ENCODE measurements around the gene CRIM1.

CRIM1 gene

DNA sequence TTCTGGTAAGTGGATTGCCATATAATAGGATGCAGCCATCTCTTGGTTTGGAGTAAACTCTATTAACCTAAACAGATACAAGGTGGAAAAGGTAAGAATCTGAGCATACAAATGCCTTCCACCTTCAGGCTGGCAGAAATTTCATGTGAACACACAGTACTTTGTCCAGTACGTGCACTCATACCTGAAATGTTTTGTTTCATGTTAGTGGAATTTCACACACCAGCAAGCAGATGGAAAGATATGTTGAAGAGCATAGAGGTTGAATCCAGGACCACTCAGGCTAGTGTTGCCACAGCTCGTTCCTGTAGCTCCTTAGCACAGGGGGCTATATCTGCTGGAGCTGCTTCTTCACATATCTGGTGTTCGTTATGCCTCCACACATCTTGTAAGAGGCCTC, 34.0 kb downstream of the CRIM1 start:
- in situ Hi-C loops (cut with HindIII; ENCODE audit: low sequenced_read_pairs) = no loop called here

DNA sequence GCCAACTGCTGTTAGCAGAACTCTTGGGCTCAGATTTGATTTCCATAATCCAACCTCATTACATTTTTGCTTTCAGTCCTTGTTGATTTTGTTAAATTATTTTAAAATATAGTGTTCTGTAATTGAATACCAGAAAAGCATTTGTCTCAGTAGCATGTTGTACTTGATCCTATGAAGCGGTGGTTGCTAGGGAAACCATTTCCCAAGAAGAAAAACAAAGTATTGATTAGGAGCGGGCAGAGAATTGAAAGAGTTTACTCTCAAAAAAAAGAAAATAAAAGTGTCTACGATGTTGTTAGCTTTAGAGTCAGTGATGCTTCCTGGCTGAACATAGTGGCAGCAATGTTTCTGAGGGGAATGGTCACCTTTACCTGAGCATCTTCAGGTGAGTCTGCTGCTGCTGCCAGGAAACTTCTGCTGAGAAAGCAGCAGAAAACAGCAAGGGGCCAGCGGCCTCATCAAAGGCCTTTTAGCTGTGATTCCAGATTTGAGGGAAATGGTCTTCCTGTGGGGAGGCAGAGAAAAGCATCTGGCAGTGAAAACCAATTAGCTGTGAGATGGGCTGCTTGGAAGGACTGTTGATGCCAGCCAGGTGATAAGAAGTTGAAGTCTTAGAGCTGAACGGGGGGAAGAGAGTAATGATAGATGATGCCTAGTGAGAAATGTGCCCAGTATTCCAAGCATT, 37.1 kb downstream of the CRIM1 start:
- TF ChIP-seq CTCF (IDR thresholded peaks at IDR 0.05; ENCODE audit: low read depth, low read length, missing control alignments) = no peak
- H3K4me3 ChIP-seq (ENCODE audit: low read depth, low read length) = no peak overlapping the region
- in situ Hi-C loops (cut with HindIII; ENCODE audit: low sequenced_read_pairs) = no loop called here
- no peak for DNase-seq (ENCODE audit: low read depth)

More for the DNA sequence above, 34.0 kb downstream of the CRIM1 start:
- H3K4me3 ChIP-seq (ENCODE audit: low read depth, low read length) = no peak overlapping the region
- DNase-seq (ENCODE audit: low read depth) = no peak
- TF ChIP-seq CTCF (IDR thresholded peaks at IDR 0.05; ENCODE audit: low read depth, low read length, missing control alignments) = no peak

DNA sequence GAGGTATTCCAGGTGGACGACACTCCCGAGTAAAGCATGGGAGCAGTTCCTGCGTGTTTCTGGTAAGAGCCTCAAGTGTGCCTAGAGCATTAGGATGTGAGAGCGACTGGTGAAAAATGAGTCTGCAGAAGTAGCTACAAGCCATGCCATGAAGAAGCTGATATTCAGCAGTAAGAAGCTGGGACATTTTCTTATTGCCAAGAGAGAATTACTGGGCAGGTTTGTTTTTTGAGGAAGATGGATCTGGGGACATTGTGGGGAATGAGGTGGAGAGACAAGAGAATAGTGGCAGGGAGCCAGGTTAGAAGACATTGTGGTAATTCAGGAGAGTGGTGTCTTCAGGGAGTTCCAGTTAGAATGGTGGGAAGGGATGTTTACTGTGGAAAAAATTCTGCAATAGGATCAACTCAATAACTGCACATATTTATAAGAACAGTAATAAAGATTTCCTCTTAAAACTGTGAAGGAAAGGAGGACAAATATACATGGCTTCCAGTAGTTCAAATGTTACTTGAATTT, 38.2 kb downstream of the CRIM1 start:
- H3K4me3 ChIP-seq (ENCODE audit: low read depth, low read length) = no peak overlapping the region
- in situ Hi-C loops (cut with HindIII; ENCODE audit: low sequenced_read_pairs) = no loop called here
- TF ChIP-seq CTCF (IDR thresholded peaks at IDR 0.05; ENCODE audit: low read depth, low read length, missing control alignments) = no peak
- no peak for DNase-seq (ENCODE audit: low read depth)

GRCh38 chr2:36394804-36395203, 39.2 kb downstream of the CRIM1 start:
- no peak for TF ChIP-seq CTCF (IDR thresholded peaks at IDR 0.05; ENCODE audit: low read depth, low read length, missing control alignments)
- in situ Hi-C loops (cut with HindIII; ENCODE audit: low sequenced_read_pairs) = no loop called here
- no peak overlapping the region for H3K4me3 ChIP-seq (ENCODE audit: low read depth, low read length)
- no peak for DNase-seq (ENCODE audit: low read depth)

- no peak for TF ChIP-seq CTCF (IDR thresholded peaks at IDR 0.05; ENCODE audit: low read depth, low read length, missing control alignments)
- no peak overlapping the region for H3K4me3 ChIP-seq (ENCODE audit: low read depth, low read length)
- in situ Hi-C loops (cut with HindIII; ENCODE audit: low sequenced_read_pairs) = no loop called here
- DNase-seq (ENCODE audit: low read depth) = no peak
Measured at GRCh38 chr2:36395866-36396265, 40.3 kb downstream of the CRIM1 start.

- DNase-seq (ENCODE audit: low read depth) = no peak
- no peak for TF ChIP-seq CTCF (IDR thresholded peaks at IDR 0.05; ENCODE audit: low read depth, low read length, missing control alignments)
- no peak overlapping the region for H3K4me3 ChIP-seq (ENCODE audit: low read depth, low read length)
- in situ Hi-C loops (cut with HindIII; ENCODE audit: low sequenced_read_pairs) = no loop called here
Measured at GRCh38 chr2:36396878-36397539, 41.4 kb downstream of the CRIM1 start.
